ENCODE results near the gene ADGRV1.
"Not testable (repeated sequence)": the region's sequence is repeated elsewhere in the genome, so short reads cannot be mapped to it uniquely, and the experiment has no call there.

DNA sequence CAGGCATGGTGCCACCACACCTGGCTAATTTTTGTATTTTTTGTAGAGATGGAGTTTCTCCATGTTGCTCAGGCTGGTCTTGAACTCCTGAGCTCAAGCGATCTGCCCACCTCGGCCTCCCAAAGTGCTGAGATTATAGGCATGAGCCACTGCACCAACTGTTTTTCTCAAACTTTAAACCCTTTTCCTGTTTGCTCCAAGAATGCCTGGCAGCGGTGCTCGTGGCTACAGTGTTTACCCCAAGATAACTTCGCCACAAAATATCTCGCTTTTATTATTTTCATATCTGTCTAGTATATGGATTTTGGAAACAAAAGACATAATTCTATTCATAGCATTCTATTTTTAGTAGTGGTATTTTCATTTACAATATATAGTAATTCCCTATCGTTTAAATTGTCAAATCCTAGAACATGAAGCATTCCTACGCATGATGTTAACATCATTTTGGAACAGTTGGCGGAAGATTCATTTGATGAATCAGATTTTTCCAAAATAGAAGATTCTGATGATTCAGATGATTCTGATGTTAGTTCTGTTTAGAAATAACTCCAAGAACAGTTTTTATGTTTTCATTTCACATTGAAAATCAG is 504.6 kb downstream of the ADGRV1 start:
- TF ChIP-seq, protein P1, sequence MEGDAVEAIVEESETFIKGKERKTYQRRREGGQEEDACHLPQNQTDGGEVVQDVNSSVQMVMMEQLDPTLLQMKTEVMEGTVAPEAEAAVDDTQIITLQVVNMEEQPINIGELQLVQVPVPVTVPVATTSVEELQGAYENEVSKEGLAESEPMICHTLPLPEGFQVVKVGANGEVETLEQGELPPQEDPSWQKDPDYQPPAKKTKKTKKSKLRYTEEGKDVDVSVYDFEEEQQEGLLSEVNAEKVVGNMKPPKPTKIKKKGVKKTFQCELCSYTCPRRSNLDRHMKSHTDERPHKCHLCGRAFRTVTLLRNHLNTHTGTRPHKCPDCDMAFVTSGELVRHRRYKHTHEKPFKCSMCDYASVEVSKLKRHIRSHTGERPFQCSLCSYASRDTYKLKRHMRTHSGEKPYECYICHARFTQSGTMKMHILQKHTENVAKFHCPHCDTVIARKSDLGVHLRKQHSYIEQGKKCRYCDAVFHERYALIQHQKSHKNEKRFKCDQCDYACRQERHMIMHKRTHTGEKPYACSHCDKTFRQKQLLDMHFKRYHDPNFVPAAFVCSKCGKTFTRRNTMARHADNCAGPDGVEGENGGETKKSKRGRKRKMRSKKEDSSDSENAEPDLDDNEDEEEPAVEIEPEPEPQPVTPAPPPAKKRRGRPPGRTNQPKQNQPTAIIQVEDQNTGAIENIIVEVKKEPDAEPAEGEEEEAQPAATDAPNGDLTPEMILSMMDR (IDR thresholded peaks at IDR 0.05; ENCODE audit: poor library complexity, severe bottlenecking), result not testable (repeated sequence)
- not testable (repeated sequence) for TF ChIP-seq POLR2AphosphoS5 (IDR thresholded peaks at IDR 0.05)

Data from neural cell (in vitro differentiated cells).